Lower lobe of right lung (tissue), 2 donors: ENCODE results near the gene AGL. TPM values are rescaled to one million over a fixed set of nuclear protein-coding genes. Genes with fewer than 3 reads are reported as not detected.

Experiments
- ATAC-seq, 2 donors: fragments of 200-7000 bp; cut with Tn5 transposase; one replicate each; pipeline ENCODE4 v1.9.1; 2020 to 2022; ENCODE audit warnings: mild to moderate bottlenecking in 2 of 2, moderate library complexity in 2 of 2
- DNase-seq: peaks from one replicate; pipeline ENCODE4 v3.0.0-alpha.2; 2020
- H3K27ac ChIP-seq: fragments of 200-600 bp; one replicate; pipeline ENCODE4 v1.8.0; 2022
- H3K27me3 ChIP-seq: fragments of 200-600 bp; one replicate; pipeline ENCODE4 v1.8.0; 2022; ENCODE audit warnings: low read depth
- H3K36me3 ChIP-seq: fragments of 200-600 bp; one replicate; pipeline ENCODE4 v1.8.0; 2022; ENCODE audit warnings: mild to moderate bottlenecking
- H3K4me1 ChIP-seq: fragments of 200-600 bp; one replicate; pipeline ENCODE4 v1.8.0; 2022
- H3K4me3 ChIP-seq: fragments of 200-600 bp; one replicate; pipeline ENCODE4 v1.8.0; 2022; ENCODE audit warnings: mild to moderate bottlenecking
- H3K9me3 ChIP-seq: fragments of 200-600 bp; one replicate; pipeline ENCODE4 v1.8.0; 2022
- intact Hi-C: fragments of 100-400 bp; cut with DNase I; formaldehyde crosslinking; loops from one replicate; pipeline ENCODE4 v1.11.0; 2022
- total RNA-seq: library from RNA; stranded (reverse); fragmentation: NEBNext Ultra II Directional; extraction: Animal tissue kit (Norgen Biotek cat#: 25700); gene quantifications from one replicate; pipeline ENCODE4 v1.2.1, GENCODE V29; 2021
- TF ChIP-seq, protein P1 (sequence below): fragments of 200-600 bp; IDR thresholded peaks from one replicate; pipeline ENCODE4 v1.8.0; 2022; ENCODE audit warnings: antibody characterized with exemption, mild to moderate bottlenecking
- donor health status: DM: no; HTN: yes; CAD: no; lungs with severe emphysema.

The AGL gene
- total RNA-seq, 1 donor from 2014 or later: 14.6 TPM

DNA sequence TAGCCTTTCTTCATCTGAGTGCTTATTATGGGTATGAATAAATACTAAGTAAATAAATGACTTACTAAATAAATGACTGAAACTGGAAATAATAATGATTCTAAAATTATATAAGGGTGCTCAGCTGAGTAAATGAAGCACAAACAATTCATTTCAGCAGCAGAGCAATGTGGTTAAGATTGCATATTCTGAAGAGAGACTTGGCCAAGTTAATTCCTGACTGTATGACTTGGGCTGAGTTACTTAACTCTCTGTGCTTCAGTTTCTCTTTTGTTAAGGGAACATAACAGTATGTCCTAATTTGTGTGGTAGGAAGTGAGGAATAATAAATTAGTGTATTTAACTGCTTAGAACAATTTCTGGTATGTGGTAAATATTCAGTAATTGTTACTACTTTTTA lies 19.1 kb downstream of the AGL start:
- no peaks in the 10 kb centered on the region for H3K27me3 ChIP-seq
- no peaks in the 10 kb centered on the region for H3K9me3 ChIP-seq
- H3K36me3 ChIP-seq: peaks cover 26% of the 10 kb centered on the region
- H3K27ac ChIP-seq: no peak overlapping the region
- H3K4me3 ChIP-seq: no peak overlapping the region
- DNase-seq (no peak), ATAC-seq (peak in 1 of 2 donors; percentile 75)
- intact Hi-C loops: no loop called here
- TF ChIP-seq, protein P1, sequence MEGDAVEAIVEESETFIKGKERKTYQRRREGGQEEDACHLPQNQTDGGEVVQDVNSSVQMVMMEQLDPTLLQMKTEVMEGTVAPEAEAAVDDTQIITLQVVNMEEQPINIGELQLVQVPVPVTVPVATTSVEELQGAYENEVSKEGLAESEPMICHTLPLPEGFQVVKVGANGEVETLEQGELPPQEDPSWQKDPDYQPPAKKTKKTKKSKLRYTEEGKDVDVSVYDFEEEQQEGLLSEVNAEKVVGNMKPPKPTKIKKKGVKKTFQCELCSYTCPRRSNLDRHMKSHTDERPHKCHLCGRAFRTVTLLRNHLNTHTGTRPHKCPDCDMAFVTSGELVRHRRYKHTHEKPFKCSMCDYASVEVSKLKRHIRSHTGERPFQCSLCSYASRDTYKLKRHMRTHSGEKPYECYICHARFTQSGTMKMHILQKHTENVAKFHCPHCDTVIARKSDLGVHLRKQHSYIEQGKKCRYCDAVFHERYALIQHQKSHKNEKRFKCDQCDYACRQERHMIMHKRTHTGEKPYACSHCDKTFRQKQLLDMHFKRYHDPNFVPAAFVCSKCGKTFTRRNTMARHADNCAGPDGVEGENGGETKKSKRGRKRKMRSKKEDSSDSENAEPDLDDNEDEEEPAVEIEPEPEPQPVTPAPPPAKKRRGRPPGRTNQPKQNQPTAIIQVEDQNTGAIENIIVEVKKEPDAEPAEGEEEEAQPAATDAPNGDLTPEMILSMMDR: no peak
- H3K4me1 ChIP-seq: no peaks in the 10 kb centered on the region

DNA sequence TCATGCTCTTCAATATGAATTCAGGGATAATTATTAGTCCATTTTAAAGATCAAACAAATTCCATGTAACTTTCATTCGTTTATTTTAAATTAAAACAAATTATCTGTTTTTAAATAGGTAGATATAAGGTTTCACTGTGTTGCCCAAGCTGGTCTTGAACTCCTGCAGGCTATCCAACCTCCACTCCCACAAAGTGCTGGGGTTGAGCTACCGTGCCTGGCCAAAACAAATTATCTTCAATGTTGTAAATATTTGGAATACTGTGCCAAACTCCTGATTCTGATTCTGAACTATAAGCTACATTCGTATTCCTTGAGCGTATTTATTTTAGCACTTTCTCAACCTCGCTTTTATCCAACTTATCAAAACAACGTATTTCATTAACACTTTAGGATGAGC lies 19.6 kb downstream of the AGL start:
- Histone ChIP-seq H3K4me3 (no peak overlapping the region), H3K36me3 (peaks cover 24% of the 10 kb centered on the region), H3K27me3 (no peaks in the 10 kb centered on the region), H3K27ac (no peak overlapping the region), H3K9me3 (no peaks in the 10 kb centered on the region), H3K4me1 (no peaks in the 10 kb centered on the region)
- DNase-seq (no peak), ATAC-seq (no peak)
- intact Hi-C loops: no loop called here
- TF ChIP-seq, protein P1: no peak

DNA sequence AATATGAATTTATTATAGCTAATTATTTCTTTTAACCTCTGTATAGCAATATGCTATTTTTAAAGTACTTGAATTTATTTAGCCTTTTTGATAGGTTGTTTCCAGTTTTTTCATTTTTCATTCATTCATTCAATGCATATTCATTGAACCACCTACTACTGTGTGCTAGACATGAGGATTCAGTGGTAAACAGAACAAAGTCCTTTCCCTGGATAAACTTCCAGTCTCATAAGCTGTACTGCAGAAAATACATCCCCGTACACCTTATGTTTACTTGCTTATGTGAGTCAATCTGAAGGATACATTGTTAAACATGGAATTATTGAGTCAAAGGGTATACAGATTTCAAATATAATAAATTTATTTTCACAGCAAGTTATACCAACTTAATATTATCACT lies 21.9 kb downstream of the AGL start:
- H3K4me1 ChIP-seq: no peaks in the 10 kb centered on the region

DNA sequence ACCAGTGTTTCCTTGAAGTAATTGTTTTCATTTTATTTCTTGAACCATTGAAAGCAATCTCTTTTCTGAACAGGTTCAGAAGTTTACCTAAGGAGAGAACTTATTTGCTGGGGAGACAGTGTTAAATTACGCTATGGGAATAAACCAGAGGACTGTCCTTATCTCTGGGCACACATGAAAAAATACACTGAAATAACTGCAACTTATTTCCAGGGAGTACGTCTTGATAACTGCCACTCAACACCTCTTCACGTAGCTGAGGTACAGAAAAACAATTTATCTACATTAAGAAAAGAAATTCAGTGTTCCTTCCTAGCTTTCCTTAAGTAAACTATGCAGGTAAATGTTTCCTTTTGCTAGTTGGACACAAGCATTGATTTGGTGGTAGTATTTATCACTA lies 27.4 kb downstream of the AGL start:
- no peaks in the 10 kb centered on the region for H3K27me3 ChIP-seq
- TF ChIP-seq, protein P1: no peak
- no peak overlapping the region for H3K27ac ChIP-seq
- no peaks in the 10 kb centered on the region for H3K4me1 ChIP-seq
- H3K4me3 ChIP-seq: no peak overlapping the region
- ATAC-seq (no peak), DNase-seq (no peak)
- intact Hi-C loops: no loop called here
- H3K9me3 ChIP-seq: no peaks in the 10 kb centered on the region
- H3K36me3 ChIP-seq: peaks cover 60% of the 10 kb centered on the region

More for the DNA sequence above, 21.9 kb downstream of the AGL start:
- no peak for DNase-seq
- Histone ChIP-seq H3K9me3 (no peaks in the 10 kb centered on the region), H3K36me3 (peaks cover 32% of the 10 kb centered on the region), H3K4me3 (no peak overlapping the region), H3K27me3 (no peaks in the 10 kb centered on the region), H3K27ac (no peak overlapping the region)
- ATAC-seq: no peak
- TF ChIP-seq, protein P1: no peak
- intact Hi-C loops: no loop called here

DNA sequence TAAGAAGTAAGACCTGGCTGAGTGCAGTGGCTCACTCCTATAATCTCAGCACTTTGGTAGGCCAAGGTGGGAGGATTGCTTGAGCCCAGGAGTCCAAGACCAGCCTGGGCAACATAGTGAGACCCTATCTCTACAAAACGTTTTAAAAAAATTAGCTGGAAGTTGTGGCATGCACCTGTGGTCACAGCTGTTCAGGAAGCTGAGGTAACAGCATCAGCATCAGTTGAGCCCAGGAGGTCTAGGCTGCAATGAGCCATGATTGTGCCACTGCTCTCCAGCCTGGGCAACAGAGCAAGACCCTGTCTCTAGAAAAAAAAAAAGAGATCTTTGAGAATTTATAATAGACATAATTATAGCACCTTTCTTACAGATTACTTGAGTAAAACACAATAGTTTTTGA lies 36.0 kb downstream of the AGL start:
- Histone ChIP-seq H3K27me3 (no peaks in the 10 kb centered on the region), H3K4me3 (no peak overlapping the region), H3K36me3 (peaks cover 65% of the 10 kb centered on the region), H3K4me1 (no peaks in the 10 kb centered on the region), H3K27ac (no peak overlapping the region), H3K9me3 (no peaks in the 10 kb centered on the region)
- DNase-seq (no peak), ATAC-seq (no peak)
- TF ChIP-seq, protein P1: no peak
- intact Hi-C loops: no loop called here

DNA sequence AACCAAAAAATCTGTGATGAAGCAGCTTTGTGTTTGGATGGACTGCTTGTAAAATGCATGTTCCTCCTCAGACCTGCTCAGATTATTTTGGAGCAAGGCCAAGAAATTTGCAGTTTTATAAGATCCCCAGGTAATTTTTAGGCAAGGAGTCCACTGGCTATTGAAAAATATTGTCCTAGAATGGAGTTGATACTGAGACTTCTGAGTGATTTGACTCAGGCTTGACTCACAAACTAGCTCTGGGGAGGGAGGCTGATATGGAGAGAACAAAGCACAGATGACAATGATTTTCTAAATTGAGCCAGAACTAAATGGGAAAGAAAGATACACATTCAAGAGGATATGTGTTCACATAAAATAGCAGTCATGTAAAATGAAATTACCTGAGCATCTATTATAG lies 36.7 kb downstream of the AGL start:
- no peak for ATAC-seq
- TF ChIP-seq, protein P1: no peak
- Histone ChIP-seq H3K4me1 (no peaks in the 10 kb centered on the region), H3K27ac (no peak overlapping the region), H3K36me3 (peaks cover 65% of the 10 kb centered on the region), H3K9me3 (no peaks in the 10 kb centered on the region), H3K4me3 (no peak overlapping the region), H3K27me3 (no peaks in the 10 kb centered on the region)
- DNase-seq: no peak
- intact Hi-C loops: no loop called here
